Measurements from ENCODE around the gene CACNA2D3. TPM values are rescaled to one million over a fixed set of nuclear protein-coding genes. Genes with fewer than 3 reads are reported as not detected.
A peak's percentile ranks its signal among the peaks of the same experiment; 100 is the strongest.

Gene CACNA2D3
- total RNA-seq, 1 experiment from 2014 or later: 2.0 TPM

DNA sequence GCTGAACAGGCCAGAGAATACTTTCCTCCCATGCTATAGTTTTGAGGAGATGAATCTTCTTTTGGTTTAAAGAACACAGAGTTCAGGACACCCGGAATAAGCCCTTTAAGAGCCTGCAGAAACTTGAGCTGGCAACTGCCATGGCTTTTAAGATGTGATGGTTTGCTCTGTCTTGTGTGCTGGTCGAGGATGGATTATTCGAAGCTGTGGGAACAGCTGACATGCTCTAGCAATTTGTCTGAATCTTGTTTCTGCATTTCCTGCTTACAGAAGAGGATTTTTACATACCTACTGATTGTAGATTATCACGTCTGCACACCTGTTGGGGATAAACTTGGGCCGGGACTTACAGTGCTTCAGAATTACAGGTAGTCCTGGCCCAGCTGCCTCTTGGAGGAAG lies 408.6 kb downstream of the CACNA2D3 start:
- DNase-seq (ENCODE audit: low read depth): no peak

DNA sequence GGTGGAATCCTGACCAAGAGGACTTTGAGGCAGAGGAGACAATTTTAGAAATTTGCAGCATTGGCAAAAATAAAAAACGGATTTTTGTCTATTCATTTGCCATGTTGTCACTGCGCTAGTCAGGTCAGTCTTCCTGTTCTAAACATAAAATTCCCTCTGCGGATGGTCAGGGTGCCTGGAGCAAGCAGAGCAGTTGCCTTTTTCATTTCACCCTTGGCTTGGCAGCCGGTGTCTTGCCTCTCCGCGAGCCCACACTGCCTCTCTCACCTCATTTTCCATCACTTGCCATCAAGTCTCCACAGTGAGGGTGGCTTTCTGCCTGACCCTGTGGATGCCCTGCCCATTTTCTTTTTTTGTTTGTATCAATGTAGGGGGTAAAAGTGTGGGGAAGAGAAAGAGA lies 409.4 kb downstream of the CACNA2D3 start:
- no peak for DNase-seq (ENCODE audit: low read depth)

DNA sequence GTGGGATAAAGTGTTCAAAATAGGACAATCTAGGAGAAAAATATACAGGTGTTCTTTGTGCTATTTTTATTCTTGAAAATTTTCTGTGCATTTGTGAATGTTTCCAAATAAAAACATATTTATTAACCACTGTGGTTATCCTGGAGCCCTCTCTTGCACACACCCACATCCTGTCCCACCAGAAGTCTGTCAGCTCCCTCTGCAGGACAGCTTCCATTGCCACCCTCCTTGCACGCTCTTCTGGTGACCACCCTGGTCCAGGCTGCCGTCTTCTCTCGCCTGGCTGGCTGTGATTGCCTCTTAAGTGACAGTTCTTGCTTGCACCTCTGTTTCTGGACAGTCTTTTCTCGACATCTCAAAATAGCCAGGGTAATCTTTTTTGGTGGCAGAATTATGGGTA lies 411.5 kb downstream of the CACNA2D3 start:
- DNase-seq (ENCODE audit: low read depth): peak; percentile 11

DNA sequence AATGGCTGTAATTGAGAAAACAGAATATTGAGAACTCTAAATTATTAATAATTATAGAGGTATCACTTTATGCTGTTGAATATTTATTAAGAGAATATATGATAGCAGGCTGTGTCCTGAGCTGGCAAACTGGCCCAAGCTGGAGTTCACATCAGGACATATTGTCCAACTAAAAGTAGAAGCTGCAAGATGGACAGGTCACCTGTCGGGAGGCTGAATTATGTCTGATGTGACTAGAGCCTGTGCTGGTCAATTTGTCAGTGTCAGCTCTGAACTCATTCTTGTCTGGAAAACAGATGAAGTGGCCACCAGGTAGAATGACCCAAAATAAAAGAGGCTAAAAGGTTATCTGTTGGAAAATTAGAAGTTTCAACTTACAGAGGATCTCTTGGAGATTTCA lies 413.3 kb downstream of the CACNA2D3 start:
- no peak for DNase-seq (ENCODE audit: low read depth)

DNA sequence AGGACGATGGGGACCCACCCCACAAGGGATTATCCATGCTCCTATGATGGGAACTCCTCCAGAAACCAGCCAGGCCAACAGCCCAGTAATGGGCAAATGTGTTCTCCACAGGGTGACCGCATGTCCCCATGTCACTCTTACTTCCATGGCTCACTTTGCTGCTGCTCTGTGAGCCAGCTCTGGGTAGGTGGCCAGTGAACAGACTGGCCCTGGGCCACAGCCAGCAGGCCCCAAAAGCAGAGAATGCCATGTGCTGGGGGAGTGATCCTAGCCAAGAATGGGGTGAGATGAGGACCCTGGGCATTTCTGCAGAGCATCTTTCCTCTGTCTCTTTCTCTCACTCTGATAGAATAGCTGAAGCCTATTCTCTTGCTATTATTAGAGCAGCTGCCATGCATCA lies 414.1 kb downstream of the CACNA2D3 start:
- DNase-seq (ENCODE audit: low read depth): no peak

DNA sequence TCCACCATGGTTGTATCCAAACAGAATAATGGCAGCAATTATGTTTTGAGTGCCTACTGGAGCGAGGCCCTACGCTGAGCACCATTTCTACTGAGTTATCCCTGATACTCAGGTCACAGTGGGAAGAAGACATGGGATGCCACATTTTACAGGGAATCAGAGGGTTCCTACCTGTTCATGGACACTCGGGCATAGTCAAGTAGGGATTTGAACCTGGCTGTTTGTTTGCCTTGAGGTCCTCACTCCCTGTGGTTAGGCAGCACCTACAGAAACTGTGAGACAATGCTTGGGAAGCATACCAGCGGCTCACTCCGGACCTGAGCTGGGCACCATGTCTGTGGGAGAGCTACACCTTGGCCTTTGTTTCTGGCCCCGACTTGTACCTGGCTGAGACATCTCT lies 415.2 kb downstream of the CACNA2D3 start:
- DNase-seq (ENCODE audit: low read depth): no peak

DNA sequence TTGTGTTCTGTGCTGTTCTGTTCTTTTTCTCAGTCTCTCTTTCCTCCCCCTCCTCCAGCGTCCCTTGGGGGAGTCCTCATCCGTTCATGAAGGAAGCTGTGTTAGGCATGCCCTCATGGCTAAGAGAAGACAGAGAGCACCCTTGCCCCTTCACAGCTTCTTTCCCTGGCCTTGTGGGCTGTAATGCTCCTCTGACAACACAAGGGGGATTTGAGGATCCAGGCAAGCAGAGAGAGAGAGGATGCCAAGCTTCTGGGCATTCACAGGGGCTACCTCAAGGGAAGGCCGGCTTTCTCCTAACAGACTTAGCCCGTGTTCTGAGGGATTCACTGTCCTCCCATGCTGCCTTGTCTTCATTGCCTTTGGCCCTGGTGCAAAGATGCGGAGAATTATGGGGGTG lies 416.0 kb downstream of the CACNA2D3 start:
- peak; percentile 12 for DNase-seq (ENCODE audit: low read depth)

DNA sequence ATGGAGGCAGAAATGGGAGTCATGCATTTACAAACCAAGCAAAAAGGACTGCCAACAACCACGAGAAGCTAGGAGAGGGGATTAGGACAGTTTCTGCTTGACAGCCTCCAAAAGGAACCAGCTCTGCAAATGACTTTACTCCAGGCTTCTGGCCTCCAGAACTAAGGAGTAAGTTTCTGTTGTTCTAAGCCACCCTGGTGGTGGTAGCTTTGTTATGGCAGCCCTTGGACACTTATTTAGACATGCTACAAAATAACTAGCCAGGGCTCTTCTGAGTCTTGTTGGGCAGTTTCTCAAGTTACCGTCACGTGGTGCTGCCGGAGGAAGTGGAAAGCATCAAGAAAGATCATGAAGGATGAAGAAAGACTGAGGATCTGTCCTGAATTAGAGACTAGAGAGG lies 419.0 kb downstream of the CACNA2D3 start:
- no peak for DNase-seq (ENCODE audit: low read depth)

DNA sequence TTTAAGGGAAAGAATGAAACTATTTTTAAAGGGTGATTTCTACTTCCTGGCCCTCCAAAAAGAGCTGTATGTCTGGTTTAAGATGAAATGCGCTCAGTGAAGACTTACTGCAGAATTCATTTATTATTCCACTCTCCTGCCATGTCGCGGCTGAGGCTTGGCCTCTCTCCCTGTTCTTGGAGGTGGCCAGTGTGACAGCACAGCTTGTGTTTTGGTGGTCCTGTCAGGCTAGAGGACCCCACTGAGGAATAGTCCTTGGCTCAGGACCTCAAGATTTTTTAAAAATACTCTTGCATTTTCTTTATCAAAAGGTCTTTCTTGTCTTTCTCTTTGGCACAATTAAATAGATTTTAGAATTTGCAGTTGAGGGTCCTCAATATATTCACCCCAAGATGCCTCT lies 421.1 kb downstream of the CACNA2D3 start:
- no peak for DNase-seq (ENCODE audit: low read depth)

DNA sequence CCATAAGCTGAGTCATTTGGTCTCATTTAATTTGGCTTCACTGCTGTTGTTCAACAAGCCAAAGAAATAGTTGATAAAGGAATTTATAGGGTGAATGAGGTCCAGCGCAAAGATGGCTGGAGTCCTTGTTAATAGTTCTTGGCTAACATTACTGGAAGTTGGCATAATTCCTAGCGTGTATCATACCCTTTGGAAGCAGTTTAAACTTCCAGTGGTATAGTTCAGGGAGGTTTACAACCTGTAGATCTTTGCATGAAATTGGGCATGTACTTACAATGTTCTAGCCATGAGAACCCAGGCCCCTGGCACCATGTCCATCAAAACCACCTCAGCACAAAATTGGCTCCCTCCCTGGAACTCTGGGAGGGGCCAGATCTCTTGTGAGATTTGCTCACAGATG lies 424.7 kb downstream of the CACNA2D3 start:
- no peak for DNase-seq (ENCODE audit: low read depth)

DNA sequence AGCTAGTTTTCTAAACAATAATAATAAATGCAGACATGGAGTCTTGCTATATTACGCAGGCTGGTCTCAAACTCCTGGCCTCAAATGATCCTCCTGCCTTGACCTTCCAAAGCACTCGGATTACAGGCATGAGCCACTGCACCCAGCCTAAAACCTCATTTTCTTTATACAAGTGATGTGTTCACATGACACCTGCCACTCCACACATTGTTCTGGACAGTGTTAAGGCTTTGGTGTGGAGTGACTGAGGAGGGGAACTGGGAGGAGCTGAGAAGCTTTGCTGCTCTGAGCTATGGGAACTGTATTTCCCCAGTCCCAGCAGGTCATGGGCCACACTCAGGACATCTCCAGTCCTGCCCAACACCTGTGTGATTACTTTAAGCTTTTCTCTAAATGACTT lies 425.5 kb downstream of the CACNA2D3 start:
- DNase-seq (ENCODE audit: low read depth): no peak

DNA sequence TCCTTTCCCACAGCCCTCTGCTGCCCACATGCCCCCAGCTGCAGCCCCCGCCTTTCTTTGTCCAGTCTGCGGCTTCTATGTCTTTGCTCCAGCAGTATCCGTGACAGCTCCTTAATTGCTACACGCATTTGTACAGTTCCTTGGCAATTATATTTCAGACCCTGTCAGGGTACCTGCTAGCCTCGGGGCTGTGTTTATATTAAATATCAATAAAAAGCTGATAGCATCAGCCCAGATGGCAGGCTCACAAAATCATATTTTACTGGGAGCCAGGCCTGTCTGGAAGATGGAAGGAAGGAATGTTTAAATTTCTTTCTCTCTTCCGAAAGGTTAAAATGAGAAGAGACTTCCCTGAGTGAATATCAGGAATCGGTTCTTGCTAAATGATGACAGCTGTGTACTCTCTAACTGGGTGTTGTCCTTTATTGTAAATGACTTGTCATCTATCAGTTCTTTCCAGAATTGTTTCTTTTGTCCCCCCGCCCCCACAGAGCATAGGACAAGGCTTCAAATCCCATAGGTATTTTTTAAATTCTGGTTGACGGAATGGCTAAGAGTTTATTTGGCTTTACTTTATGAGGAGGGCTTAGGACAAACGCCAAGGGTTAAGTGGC lies 427.4 kb downstream of the CACNA2D3 start:
- DNase-seq (ENCODE audit: low read depth): no peak

DNA sequence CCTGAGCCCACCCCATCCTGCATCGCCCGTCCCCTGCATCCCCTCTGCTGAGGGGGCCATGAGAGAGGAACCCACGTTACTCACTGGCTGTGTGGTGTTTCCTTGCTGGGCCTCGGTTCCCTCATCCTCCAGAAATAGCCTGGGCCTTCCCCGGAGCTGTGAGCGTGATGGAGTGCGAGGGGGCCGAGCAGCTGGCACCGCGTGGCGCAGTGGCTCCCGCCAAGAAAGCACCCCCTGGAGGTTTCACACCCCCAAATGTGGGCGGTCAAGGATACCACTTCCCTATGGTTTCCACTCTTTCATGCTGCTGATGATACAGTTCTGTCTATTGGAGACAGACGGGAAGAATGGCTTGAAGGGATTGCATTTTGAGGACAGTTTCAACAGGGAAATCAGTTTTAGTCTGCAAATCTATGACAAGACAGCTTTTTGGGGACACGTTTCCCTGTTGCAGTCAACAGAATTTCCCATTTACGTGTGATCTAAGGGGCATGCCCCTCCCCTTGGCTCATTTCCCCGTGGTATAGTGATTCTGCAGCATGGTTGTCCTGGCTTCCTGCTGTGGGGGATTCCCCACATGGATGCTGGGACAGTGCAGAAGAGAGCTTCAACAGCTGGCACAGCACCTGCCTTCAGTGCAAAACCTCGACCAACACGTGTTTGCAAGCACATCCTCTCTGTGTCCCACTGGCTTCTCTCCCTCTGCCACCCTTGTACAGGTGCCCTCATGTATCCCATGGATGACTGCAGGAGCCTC lies 428.0 kb downstream of the CACNA2D3 start:
- peak; percentile 25 for DNase-seq (ENCODE audit: low read depth)

DNA sequence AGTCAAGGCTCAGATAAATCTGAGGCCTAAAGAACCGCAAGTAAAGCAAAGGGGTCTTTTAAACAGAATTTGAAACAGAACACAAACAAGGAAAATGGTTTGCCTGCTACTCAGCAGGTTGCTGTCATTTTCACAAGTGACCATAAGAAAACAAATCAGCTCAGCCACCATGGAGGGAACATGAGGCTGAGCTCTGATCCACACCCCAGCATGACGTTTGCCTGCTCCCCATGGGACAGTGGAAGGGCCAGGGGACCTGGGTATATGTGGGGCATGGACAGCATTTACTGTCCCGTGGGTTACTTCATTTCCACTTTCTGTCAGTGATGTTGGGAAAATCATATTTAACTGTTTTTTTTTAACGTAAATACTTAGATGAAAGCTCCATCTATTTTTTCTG lies 434.3 kb downstream of the CACNA2D3 start:
- DNase-seq (ENCODE audit: low read depth): no peak

DNA sequence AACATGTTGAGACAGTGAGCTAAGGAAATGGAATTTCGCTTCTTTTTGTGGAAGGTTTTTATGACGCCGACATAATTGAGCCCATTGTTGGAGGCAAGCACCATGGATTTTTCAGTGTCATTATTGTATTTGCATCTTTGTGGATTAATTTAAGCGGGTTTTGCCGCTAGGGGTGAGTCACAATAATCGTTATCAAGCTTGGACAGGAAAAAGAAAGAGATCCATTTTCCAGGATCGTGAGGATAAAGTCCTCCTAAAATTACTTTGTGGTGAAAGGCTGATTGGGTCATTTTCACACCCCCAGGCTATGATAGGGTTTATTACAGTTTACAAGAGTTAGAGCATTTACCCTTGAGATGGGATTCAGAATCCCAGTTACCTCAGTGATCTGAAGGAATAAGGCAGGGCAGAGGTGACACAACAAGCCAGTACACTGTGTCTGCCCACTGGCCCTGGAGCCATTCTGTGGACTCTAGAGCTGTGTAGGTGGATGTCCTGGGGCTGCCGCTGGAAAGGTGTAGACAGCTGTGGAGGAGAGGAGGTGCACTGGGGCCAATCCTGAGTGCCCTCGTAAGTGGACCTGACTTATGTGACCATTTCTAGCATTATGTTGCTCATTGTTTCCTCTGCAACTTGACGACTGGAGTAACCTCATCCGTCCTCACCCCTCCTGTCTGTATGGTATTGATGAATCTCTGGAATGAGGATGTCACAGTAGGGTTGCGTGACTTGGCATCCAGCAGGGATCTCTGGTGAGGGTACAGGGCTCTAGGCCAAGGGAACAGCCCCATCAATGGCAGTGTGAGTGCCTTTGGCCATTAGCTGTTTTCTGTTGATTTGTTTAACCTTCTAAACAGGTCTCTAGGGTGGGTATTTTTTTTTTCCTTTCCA lies 435.4 kb downstream of the CACNA2D3 start:
- DNase-seq (ENCODE audit: low read depth): peak; percentile 72

DNA sequence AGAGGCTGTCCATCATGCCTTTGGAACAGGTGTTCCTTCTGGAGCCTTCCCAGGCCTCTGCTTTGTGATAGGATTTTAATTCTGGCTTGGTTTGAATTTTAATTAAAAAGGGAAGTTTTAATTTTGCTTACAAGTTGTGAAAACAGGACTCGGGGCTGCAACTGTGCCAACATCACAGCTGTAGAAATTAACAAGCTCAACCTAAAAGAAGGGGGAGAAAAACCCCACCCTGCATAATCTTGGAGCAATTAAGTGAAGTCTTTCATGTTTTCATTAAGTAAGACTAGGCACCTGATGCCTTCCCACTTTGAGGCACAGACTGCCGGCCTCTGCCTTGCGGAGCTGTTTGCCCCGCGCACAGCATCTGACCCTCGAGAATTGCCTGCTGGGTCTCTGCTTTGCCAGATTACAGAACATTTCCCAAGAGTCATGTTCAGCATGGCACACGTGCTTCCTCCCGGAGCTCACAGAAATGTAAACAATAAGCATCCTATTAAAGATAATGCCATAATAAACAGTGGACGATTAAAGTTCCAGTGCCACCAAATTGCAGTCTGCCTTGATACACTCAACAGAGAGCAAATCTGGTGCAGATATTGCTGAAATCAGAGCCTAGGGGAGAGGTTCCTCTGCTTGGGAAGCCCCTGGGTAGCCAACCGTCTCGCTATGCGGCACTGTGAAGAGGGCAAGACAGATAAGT lies 441.3 kb downstream of the CACNA2D3 start:
- DNase-seq (ENCODE audit: low read depth): no peak

DNA sequence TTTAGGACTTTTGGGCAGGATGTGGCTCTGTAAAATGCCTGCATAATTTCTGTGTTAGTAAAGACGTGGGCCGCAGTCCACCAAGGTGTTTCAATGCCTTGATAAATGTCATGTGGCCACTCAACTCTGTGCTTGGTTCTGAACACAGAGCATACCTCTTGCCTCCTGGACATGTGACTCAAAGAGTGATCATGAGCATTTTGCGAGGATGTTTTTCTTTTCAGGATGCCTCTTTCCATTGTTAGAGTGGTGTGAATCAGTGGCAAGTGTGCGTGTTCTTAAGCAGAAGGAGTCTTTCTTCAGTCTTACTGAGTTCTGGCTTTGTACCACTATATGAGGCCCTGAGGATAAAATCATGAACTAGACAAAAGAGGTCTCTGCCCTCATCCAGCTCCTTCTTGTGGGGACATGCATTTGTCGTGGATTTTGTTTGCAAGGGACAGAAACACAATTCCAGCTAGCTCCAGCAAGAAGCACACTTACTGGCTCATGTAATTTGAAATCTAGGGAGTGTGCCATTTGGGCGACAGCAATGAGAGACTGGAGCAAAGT lies 442.1 kb downstream of the CACNA2D3 start:
- DNase-seq (ENCODE audit: low read depth): no peak

DNA sequence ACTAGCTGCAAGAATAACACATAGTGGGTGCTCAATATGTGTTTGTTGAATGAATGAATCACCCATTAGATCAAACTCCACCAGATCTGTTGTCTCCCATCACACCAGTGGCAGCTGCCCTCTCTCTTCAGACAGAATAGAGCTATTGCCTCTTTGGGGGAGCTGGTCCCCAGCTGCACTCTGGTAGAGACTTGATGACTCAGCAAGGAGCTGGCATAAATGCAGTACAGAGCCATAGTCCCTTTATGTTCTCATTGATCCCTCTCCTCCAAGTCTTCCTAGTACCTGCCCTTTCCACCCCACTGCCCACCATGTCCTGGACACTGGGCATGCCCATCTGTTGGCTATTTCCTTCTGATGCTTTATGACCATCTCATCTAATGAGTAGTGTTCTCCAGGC lies 443.6 kb downstream of the CACNA2D3 start:
- DNase-seq (ENCODE audit: low read depth): no peak

DNA sequence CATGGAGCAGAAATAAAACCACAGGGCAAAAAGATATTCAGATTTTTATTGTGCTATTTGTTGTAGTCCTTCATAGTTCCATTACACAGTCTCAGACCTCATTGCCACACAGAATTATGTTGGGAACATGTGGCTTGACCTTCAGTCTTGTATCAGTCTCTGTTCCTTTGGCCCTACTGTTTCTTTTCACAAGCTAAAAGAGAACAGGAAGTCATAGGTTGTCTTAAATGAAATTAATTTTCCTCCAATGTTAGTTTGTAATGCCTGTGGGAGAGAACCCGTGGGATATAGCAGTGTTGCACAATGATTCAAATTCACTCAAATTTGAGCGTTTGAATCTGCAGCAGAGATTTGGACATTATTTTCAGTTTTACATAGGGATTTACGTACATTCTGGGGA lies 445.6 kb downstream of the CACNA2D3 start:
- DNase-seq (ENCODE audit: low read depth): no peak

DNA sequence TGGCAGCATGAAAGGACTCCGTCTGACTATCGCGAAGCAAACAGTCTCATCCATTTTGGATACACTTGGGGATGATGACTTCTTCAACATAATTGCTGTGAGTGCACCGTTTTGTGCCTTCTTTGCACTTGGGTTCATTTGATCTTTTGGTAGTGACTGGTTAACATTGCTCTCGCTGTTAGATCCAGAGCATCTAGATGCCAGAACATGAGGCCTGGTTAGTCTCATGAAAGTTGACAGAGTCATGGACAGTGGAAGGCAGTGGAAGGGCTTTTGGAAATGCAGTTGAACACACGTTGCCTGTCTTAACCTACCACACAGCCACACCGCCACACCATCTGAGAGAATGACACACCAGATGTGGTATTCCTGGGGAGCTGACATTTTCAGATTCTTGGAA lies 447.7 kb downstream of the CACNA2D3 start:
- DNase-seq (ENCODE audit: low read depth): no peak

DNA sequence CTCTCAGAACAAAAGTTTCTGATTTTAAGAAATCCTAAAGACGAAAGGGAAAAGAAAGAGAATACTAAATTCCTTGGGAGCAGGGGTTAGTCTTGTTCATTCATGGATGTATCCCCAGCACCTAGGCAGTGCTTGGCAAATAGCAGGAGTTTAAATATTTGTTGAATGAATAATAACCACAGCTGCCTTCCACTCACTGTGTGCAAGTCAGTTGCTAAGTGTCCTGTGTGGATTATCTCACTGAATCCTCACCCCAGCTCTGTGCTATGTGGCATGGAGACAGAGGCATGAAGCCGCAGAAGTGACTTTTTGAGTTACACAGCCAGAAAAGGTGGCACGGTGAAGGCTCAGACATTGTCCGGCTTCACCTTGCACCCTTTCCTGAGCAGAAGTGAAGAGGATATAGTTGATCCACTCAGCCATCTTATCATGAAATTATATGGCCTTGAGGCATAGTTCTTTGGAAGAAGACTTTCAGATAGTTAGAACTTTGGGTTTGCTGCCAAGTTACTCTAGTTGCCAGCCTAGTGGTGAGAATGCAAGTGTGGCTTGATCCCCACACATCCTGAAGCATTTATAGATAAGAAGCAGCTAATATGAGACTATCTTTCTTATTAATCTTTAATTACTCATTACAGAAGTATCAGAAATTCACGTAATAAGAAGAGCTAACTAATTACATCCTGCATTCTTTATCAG lies 450.0 kb downstream of the CACNA2D3 start:
- DNase-seq (ENCODE audit: low read depth): no peak
